HEK293 (cell line): ENCODE results near the gene SPECC1.

Source experiments
- CTCF ChIA-PET: fragments of 350-600 bp; formaldehyde crosslinking; extraction: SDS; loops from one replicate; lab custom pipeline; 2021; ENCODE audit warnings: antibody characterized with exemption; lab: Yijun Ruan, JAX
- POLR2A ChIA-PET: fragments of 300-600 bp; formaldehyde crosslinking; extraction: SDS; loops from one replicate; lab custom pipeline; 2020; ENCODE audit warnings: antibody characterized with exemption, inconsistent platforms; lab: Yijun Ruan, JAX
- H3K27ac ChIP-seq: fragments of 200-500 bp; sonication (Bioruptor generic); 2 replicates; pipeline ENCODE4 v1.5.1; 2014; ENCODE audit warnings: low read depth, low read length, control low read depth, inconsistent platforms; ENCODE audit errors: extremely low read depth
- H3K36me3 ChIP-seq, 2 experiments: fragments of 200-500 bp in 1 of 2; sonication (Bioruptor generic) in 1 of 2; 1 replicate in 1 of 2; 2 replicates in 1 of 2; pipeline ENCODE4 v1.5.1; 2014 to 2017; ENCODE audit warnings: inconsistent platforms in 2 of 2, low read length in 2 of 2; ENCODE audit not compliant: control insufficient read depth in 2 of 2, insufficient read depth in 1 of 2
- H3K4me1 ChIP-seq: fragments of 200-500 bp; sonication (Bioruptor generic); 2 replicates; pipeline ENCODE4 v1.5.1; 2014; ENCODE audit warnings: mild to moderate bottlenecking, low read length, inconsistent platforms; ENCODE audit not compliant: control insufficient read depth, insufficient read depth
- H3K4me3 ChIP-seq: 2 replicates; pipeline ENCODE4 v1.5.1; 2011; ENCODE audit warnings: low read depth, mild to moderate bottlenecking, control low read depth, low read length, moderate library complexity
- H3K9me3 ChIP-seq: fragments of 200-500 bp; sonication (Bioruptor generic); 2 replicates; pipeline ENCODE4 v1.5.1; 2014; ENCODE audit warnings: low read depth, low read length, inconsistent platforms; ENCODE audit not compliant: control insufficient read depth, insufficient read depth
- KLF8 ChIP-seq: fragments of 450-650 bp; formaldehyde crosslinking; IDR thresholded peaks from 2 replicates; pipeline ENCODE4 v1.5.1; 2016; ENCODE audit warnings: missing biosample characterization, missing genetic modification characterization
- MYNN ChIP-seq: fragments of 450-650 bp; formaldehyde crosslinking; IDR thresholded peaks from 2 replicates; pipeline ENCODE4 v1.5.1; 2016; ENCODE audit warnings: missing biosample characterization, missing genetic modification characterization, borderline replicate concordance
- SCRT2 ChIP-seq: fragments of 450-650 bp; formaldehyde crosslinking; IDR thresholded peaks from 2 replicates; pipeline ENCODE4 v1.5.1; 2016; ENCODE audit warnings: missing biosample characterization, missing genetic modification characterization
- SP2 ChIP-seq: fragments of 450-650 bp; formaldehyde crosslinking; IDR thresholded peaks from 2 replicates; pipeline ENCODE4 v1.5.1; 2016; ENCODE audit warnings: missing biosample characterization, missing genetic modification characterization
- TRIM28 ChIP-seq: IDR thresholded peaks from 2 replicates; pipeline ENCODE4 v1.6.1; 2011; ENCODE audit warnings: low read length, control low read depth, borderline replicate concordance
- ZBTB7A ChIP-seq: fragments of 450-650 bp; formaldehyde crosslinking; IDR thresholded peaks from 2 replicates; pipeline ENCODE4 v1.5.1; 2016; ENCODE audit warnings: low read depth, missing biosample characterization, missing genetic modification characterization
- ZNF10 ChIP-seq: fragments of 450-650 bp; formaldehyde crosslinking; IDR thresholded peaks from 2 replicates; pipeline ENCODE4 v1.5.1; 2017; ENCODE audit warnings: missing biosample characterization, missing genetic modification characterization
- ZNF121 ChIP-seq: fragments of 450-650 bp; formaldehyde crosslinking; IDR thresholded peaks from 2 replicates; pipeline ENCODE4 v1.5.1; 2016; ENCODE audit warnings: missing biosample characterization, missing genetic modification characterization
- ZNF16 ChIP-seq: fragments of 450-650 bp; formaldehyde crosslinking; IDR thresholded peaks from 2 replicates; pipeline ENCODE4 v1.5.1; 2016; ENCODE audit warnings: low read depth, missing biosample characterization, missing genetic modification characterization
- ZNF214 ChIP-seq: fragments of 450-650 bp; formaldehyde crosslinking; IDR thresholded peaks from 2 replicates; pipeline ENCODE4 v1.5.1; 2017; ENCODE audit warnings: missing biosample characterization, mild to moderate bottlenecking, missing genetic modification characterization, borderline replicate concordance
- ZNF223 ChIP-seq: fragments of 450-650 bp; formaldehyde crosslinking; IDR thresholded peaks from 2 replicates; pipeline ENCODE4 v1.5.1; 2016; ENCODE audit warnings: missing biosample characterization, missing genetic modification characterization
- ZNF23 ChIP-seq: fragments of 450-650 bp; formaldehyde crosslinking; IDR thresholded peaks from 2 replicates; pipeline ENCODE4 v1.5.1; 2016; ENCODE audit warnings: missing biosample characterization, missing genetic modification characterization, borderline replicate concordance
- ZNF426 ChIP-seq: fragments of 450-650 bp; formaldehyde crosslinking; IDR thresholded peaks from 2 replicates; pipeline ENCODE4 v1.5.1; 2017; ENCODE audit warnings: missing biosample characterization, missing genetic modification characterization, mild to moderate bottlenecking, inconsistent platforms, moderate library complexity
- ZNF529 ChIP-seq: fragments of 450-650 bp; formaldehyde crosslinking; IDR thresholded peaks from 2 replicates; pipeline ENCODE4 v1.5.1; 2017; ENCODE audit warnings: missing genetic modification characterization, missing biosample characterization; ENCODE audit not compliant: insufficient replicate concordance
- ZNF548 ChIP-seq: fragments of 450-650 bp; formaldehyde crosslinking; IDR thresholded peaks from 2 replicates; pipeline ENCODE4 v1.5.1; 2016; ENCODE audit warnings: missing biosample characterization, missing genetic modification characterization
- ZNF785 ChIP-seq: fragments of 450-650 bp; formaldehyde crosslinking; IDR thresholded peaks from 2 replicates; pipeline ENCODE4 v1.5.1; 2016; ENCODE audit warnings: missing biosample characterization, missing genetic modification characterization
- TF ChIP-seq, protein P1 (sequence below): sonication (generic); formaldehyde crosslinking; IDR thresholded peaks from 2 replicates; pipeline ENCODE4 v1.8.1; 2022; ENCODE audit warnings: mild to moderate bottlenecking, moderate library complexity, missing genetic modification reagents
- TF ChIP-seq, protein P2 (sequence below): fragments of 450-650 bp; formaldehyde crosslinking; IDR thresholded peaks from 2 replicates; pipeline ENCODE4 v1.5.1; 2017; ENCODE audit warnings: missing biosample characterization, missing genetic modification characterization

Gene SPECC1

DNA sequence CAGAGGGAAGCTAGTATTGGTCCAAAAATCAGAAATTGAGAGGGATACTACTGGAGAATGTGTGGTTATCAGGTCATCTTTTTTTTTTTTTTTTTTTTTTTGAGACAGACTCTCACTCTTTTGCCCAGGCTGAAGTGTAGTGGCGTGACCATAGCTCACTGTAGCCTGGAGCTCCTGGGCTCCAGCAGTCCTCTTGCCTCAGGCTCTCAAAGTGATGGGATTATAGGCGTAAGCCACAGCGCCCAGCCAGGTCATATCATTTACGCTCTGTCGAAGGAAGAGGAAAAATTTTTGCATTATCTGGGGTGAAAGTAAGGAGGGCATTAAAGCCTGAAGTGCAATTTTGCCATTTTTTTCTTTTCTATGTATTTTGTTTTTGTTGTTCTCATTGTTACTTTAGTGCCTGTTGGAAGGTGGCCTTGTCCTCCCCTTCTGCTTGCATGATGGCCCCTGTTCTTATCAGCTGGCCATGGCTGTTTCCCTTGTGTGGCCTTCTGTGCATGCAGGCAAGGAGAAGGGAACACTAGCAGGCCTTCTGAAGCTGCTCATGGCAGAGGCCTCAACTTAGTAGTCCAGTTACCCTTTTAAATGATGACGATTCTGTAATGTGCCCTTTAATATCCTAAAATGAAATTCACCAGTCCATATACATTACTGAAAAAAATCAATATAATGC lies 118.3 kb downstream of the SPECC1 start:
- ChIA-PET POLR2A (interaction anchor here (0.6 to 1.0 kb wide), 2 partner anchors 14 to 117 kb away, joined by 3 to 7 read pairs; no protein-coding TSS in a partner anchor), CTCF (interaction anchor here (0.6 to 1.9 kb wide), 6 partner anchors 10 to 1354 kb away, joined by 3 to 9 read pairs (median 4); no protein-coding TSS in a partner anchor)
- Histone ChIP-seq H3K4me3 (no peak overlapping the region), H3K36me3 (peaks cover 0 to 4% of the 10 kb centered on the region in 2 experiments; a peak in 1 of 3 replicates), H3K4me1 (no peaks in the 10 kb centered on the region), H3K27ac (no peak overlapping the region), H3K9me3 (no peaks in the 10 kb centered on the region; the same call in 1 of the 2 replicates)
- no peak for TF ChIP-seq SP2 (tag by site-specific recombination)

DNA sequence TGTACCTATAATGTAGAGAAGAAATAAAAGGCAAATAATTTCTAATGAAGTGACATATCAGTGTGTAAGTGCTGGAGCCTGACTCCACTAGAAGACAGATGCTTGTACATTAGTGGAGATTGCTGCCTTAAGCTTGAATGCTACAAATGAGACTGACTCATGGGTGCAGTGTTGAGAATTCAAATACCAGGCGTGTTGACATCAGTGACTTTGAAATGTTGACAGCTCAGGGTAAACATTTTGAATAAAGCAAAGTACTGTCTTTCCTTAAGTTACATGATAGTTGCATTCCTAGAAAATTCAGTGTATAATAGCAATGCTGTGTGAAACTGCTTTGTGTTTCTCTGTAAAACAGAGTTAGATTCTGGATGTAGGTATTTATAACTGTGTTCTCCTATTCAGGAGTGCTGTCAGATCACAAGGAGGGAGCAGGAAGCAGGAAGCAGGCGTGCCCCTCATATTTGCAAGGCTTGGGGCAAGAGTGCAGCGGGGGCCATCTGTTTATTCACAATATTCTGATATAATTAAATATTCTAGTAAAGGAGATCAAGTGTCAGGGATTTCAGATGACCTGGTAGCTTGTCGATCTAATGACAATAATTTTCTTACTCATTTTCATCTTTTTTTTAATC lies 119.0 kb downstream of the SPECC1 start:
- H3K4me1 ChIP-seq: no peaks in the 10 kb centered on the region
- peaks cover 0 to 4% of the 10 kb centered on the region in 2 experiments; a peak in 1 of 3 replicates for H3K36me3 ChIP-seq
- no peaks in the 10 kb centered on the region; the same call in 1 of the 2 replicates for H3K9me3 ChIP-seq
- TF ChIP-seq ZNF10 (tag by site-specific recombination) (no peak), ZNF121 (tag by site-specific recombination) (no peak), ZNF548 (tag by site-specific recombination) (no peak), ZNF16 (tag by site-specific recombination) (no peak), MYNN (no peak), KLF8 (tag by site-specific recombination) (no peak), ZNF223 (tag by site-specific recombination) (no peak), ZNF529 (no peak), ZNF23 (tag by site-specific recombination) (no peak), ZBTB7A (tag by site-specific recombination) (no peak), ZNF785 (tag by site-specific recombination) (no peak), TRIM28 (no peak)
- TF ChIP-seq, protein P1, sequence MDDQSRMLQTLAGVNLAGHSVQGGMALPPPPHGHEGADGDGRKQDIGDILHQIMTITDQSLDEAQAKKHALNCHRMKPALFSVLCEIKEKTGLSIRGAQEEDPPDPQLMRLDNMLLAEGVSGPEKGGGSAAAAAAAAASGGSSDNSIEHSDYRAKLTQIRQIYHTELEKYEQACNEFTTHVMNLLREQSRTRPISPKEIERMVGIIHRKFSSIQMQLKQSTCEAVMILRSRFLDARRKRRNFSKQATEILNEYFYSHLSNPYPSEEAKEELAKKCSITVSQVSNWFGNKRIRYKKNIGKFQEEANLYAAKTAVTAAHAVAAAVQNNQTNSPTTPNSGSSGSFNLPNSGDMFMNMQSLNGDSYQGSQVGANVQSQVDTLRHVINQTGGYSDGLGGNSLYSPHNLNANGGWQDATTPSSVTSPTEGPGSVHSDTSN (CRISPR knock-in tag): no peak
- TF ChIP-seq, protein P2, sequence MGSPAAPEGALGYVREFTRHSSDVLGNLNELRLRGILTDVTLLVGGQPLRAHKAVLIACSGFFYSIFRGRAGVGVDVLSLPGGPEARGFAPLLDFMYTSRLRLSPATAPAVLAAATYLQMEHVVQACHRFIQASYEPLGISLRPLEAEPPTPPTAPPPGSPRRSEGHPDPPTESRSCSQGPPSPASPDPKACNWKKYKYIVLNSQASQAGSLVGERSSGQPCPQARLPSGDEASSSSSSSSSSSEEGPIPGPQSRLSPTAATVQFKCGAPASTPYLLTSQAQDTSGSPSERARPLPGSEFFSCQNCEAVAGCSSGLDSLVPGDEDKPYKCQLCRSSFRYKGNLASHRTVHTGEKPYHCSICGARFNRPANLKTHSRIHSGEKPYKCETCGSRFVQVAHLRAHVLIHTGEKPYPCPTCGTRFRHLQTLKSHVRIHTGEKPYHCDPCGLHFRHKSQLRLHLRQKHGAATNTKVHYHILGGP (tag by site-specific recombination): no peak
- POLR2A ChIA-PET: no interaction called here
- CTCF ChIA-PET: interaction anchor here (1.9 kb wide), 1 partner anchor 11 kb away, joined by 9 read pairs; no protein-coding TSS in a partner anchor
- H3K4me3 ChIP-seq: no peak overlapping the region
- no peak overlapping the region for H3K27ac ChIP-seq

DNA sequence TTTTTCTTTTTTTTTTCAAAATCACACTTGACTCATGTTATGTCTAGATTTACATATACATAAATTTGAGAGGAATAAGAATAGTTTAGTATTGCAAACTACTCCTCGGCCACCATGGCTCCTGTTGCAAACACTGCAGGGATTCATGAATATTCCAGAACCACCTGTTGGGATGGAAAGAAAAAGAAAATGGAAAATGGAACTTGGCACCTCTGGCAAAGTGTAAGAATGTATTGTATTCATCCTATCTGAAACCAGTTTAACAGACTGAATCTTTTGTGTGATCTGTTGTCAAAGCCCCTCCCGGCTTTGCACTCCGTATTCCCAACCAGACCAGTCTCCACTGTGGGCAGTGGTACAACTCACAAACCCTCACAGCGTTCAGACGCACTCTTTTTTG lies 124.4 kb downstream of the SPECC1 start:
- CTCF ChIA-PET: interaction anchor here (0.6 to 1.0 kb wide), 4 partner anchors 11 to 222 kb away, joined by 3 to 9 read pairs (median 4); no protein-coding TSS in a partner anchor
- Histone ChIP-seq H3K36me3 (peaks cover 0 to 4% of the 10 kb centered on the region in 2 experiments; a peak in 1 of 3 replicates), H3K27ac (no peak overlapping the region), H3K9me3 (no peaks in the 10 kb centered on the region; the same call in 1 of the 2 replicates), H3K4me3 (no peak overlapping the region), H3K4me1 (no peaks in the 10 kb centered on the region)
- TF ChIP-seq SCRT2 (tag by site-specific recombination) (peak; percentile 42; the same call in 1 of the 2 replicates), ZNF426 (tag by site-specific recombination) (no peak), ZNF214 (no peak)
- POLR2A ChIA-PET: no interaction called here
